ENCODE measurements around the gene TCEA3.

TCEA3 gene

DNA sequence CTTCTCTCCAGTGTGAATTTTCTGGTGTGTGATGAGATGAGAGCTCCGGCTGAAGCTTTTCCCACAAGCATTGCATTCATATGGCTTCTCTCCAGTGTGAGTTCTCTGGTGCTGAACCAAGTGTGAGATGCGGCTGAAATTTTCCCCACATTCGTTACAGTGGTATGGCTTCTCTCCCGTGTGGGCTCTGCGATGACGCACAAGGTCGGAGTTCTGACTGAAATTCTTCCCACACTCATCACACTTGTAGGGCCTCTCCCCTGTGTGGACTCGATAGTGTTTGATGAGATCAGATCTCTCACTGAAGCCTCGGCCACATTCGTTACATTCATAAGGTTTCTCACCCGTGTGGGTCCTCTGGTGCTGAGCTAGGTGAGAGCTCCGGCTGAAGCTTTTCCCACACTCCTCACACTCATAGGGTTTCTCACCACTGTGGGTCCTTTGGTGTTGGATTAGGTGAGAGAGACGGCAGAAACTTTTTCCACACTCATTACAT, 62.3 kb downstream of the TCEA3 start:
- no peak for DNase-seq

DNA sequence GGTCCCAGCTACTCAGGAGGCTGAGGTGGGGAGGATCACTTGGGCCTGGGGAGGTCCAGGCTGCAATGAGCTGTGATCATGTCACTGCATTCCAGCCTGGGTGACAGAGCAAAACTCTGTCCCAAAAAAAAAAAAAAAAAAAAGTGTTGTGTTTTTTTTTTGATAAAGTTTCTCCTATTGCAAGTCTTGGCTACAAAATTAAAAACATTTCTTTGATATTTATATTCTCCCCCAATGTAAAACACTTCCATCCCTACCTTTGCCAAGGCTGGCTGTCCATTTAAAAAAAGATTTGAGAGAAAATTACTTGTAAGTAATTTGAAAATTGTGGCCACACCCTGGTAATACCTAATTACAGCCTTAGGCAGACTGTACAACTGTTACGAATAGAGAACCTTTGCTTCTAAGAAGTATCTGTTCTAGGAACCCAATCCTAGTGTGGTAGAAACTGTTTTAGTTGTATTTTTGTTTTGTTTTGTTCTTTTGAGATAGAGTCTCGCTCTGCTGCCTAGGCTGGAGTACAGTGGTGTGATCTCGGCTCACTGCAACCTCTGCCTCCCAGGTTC, 66.2 kb downstream of the TCEA3 start:
- DNase-seq, result no peak

DNA sequence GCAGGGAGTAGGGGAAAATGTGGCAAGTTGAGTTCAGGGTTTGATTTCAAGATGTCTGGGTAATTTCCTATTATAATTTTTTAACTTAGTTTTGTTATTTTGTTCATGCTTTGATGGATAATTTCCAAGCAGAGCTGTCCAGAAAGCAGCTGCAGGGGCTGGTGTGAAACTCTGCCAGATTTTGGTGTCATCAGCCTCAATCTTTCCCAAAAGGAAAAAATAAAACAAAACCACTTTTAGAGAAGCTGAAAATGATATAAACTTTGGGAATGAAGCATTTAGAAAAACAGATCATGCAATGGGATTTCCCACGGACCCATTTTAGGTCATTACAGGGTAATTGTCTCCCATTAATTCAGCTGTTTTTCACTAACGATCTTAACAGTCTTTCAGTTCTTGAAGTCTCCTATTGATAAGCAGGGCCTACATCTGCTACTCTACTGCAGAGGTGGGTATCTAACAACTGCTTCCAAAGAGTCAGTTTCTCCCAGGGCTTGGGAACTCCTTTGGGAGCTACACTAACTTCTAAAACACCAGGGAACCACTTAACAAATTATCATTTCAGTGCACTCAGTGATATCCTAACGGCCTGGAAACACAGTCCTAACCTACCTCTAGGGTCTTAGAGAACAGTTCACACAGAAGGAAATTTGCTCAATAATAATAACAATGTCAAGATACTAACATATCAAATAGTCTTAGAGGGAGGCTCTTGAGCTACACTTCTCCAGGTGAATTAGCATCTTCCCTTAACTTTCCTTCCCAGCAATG, 67.2 kb downstream of the TCEA3 start:
- DNase-seq, result no peak

DNA sequence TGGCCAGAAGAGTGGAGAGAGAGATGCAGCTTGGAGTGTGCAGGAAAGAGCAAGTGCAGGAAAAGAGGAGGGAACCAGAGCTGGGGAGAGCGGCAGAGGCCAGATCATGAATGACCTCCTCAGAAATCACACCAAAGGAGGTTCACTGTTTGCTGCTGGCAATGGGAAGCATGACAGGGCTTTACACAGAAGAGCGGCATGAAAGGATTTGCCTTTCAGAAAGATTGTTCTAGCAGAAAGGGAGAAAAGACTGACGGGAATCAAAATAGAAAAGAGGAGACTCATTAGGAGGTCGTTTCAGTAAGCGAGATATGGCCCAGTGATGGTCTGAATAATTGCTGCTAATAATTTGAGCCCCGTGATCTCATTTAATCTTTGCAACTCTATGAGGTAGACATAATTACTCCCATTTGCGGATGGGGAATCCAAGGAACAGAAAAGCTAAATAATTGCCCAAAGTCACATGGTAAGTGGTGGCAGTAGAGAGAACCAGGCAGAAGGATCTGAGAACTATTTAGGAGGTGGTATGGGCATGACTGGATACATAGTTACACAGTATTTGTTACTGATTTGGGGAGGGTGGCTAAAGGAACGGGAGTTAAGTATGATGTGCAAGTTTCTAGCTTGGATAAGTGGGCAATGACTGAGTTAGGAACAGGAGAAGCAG, 67.9 kb downstream of the TCEA3 start:
- no peak for DNase-seq

DNA sequence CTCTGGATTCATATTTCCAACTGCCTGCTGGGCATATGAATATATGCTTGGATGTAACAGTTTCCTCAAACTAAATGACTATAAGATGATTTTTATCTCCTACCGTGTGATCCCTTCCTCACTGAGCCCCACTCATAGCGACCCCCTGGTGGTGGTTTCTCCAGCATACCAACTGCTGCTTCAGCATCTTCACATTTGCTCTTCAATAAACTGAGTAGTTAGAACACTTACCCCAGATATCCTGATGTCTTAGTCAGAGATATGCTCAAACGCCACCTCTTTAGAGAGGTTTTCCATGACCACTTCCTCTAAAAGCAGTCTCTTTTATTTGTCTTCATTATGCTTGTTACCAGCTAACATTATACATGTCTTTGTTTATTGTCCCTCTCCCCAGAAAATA, 70.3 kb downstream of the TCEA3 start:
- no peak for DNase-seq

DNA sequence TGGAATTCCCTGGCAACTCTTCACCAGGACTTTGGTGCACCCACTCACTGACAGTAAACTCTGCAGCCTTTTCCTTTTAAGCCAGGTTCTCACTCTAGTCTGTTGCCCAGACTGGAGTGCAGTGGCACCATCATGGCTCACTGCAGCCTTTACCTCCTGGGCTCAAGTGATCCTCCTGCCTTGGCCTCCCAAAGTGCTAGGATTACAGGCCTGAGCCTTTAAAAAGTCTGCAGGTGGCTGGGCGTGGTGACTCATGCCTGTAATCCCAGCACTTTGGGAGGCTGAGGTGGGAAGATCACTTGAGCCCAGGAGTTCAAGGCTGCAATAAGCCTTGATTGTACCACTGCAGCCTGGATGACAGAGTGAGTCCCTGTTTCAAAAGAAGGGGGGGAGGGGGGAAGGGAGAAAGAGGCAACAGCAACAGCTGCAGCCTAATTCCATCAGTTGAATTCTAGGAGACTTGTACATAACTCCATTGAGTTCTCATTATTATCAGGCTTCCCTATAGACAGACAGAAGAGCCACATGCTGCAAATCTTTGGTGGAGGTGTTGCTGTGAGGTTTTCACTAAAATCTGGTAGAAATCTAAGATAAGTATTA, 72.4 kb downstream of the TCEA3 start:
- no peak for DNase-seq

DNA sequence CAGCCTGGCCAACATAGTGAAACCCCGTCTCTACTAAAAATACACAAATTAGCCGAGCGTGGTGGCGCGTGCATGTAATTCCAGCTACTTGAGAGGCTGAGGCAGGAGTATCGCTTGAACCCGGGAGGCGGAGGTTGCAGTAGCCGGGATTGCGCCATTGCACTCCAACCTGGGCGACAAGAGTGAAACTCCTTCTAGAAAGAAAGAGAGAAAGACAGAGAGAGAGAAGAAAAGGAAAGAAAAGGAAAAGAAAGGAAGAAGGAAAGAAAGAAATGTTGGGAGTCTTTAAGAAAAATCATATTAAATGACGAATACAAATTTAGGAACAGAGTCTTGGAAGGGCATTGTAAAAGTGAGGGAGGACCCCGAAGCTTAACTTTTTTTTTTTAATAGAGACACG, 78.6 kb downstream of the TCEA3 start:
- no peak for DNase-seq

DNA sequence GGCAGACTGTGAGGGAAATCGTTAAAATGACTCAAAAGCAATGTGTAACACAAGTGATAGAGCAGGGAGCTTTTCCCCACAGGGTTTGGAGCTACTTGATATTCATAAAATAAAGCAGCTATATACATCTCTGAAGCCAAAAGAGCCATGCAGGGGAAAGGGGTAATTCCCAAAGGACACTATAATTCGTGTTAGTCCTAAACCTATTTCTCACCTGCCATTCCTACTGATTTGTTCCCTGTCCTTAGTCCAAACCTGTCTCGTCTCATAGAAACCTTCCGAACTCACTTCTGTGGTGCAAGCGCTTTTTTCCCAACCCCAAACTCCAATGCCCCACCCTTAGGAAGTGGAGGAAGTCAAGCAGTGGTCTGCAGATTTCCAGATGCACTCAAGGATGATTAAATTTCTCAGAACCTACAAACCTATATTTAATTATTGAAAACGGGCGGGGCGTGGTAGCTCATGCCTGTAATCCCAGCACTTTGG, 79.5 kb downstream of the TCEA3 start:
- DNase-seq, result no peak

DNA sequence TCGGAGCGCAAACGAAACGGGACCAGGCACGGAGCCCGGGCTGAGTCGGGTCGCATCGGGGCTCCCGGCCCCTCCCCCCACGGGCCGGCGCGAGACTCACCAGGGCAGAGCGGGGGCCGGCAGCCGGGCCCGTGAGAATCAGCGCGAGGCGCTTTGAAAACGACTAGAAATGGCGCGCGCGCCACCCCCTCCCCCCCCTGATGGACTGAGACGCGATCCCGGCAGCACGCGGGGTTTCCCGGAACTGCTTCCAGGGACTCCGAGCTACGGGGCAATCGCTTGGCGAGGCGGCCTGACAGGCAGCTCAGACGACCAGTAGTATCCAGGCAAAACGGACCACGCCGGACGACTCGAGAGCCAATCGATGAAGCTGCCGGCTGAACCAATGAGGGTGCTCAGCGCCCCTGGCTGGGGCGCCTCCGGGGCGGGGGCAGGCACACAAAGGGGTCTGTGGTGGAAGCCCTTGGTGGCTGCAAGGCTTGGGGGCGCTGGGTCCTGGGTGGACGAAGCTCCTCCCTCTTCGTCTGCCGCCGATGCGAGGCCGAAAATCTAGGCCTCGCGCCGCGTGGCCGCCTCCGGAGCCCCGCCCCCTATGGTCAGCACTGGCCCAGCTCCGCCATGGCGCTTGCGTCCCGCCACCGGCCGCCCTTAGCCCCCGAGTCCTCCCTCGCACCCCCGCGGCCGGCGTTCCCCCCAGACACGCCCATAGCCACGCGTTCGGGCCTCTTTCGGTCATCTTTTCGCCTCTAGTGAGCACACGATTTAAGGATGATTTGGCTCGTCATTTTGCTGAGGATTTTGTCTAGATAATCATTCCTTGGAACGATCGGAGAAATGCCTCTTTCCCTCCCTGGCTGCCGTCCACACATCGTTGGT, 80.2 kb downstream of the TCEA3 start, which contains the start of gene HNRNPR:
TSS of gene HNRNPR (minus strand) at position 174 of the 876 bp plus-strand sequence. CDS start 3,276 bp downstream, outside the sequence.
- peak; percentile 99 for DNase-seq

DNA sequence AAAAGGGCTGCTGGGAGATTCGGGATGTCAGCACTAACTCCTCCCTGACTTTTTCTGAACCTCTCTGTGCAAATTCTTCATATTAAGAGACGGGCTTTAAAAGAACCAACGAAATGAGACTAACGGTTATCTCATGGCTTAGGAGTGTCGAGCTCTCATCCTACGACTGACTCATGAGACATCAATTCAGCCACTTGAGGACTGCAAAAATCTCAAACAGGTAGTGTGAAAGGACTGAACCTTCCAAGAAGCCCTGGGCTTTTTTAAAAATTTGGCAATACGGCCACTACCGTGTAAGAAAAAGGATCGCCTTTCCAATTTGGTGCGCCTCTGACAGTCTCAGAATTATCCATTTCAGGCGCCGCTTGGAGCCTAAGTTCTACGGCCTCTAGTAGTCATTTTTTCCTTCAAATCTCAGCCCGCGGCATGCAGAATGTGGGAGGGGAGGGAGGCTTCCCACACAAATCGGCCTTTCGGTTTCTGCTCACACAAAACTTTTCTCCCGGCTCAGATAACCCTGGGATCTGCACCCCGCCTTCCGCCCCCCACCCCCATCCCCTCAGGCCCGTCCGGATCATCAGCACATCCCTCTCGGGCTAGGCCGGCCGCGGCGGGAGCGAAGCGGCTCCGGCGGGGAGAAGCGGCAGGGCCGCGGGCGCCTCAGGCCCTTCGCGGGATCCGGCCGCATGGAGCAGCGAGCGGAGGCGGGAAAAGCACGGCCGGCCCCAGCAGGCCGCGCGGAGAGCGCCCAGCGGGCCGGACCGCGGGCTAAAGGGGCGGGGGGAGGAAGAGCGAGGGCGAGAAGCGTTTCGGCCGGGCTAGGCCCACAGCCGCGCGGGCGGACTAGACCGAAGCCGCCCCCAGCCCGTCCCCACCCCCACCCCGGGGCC, 81.1 kb downstream of the TCEA3 start:
- DNase-seq, result peak; percentile 28

DNA sequence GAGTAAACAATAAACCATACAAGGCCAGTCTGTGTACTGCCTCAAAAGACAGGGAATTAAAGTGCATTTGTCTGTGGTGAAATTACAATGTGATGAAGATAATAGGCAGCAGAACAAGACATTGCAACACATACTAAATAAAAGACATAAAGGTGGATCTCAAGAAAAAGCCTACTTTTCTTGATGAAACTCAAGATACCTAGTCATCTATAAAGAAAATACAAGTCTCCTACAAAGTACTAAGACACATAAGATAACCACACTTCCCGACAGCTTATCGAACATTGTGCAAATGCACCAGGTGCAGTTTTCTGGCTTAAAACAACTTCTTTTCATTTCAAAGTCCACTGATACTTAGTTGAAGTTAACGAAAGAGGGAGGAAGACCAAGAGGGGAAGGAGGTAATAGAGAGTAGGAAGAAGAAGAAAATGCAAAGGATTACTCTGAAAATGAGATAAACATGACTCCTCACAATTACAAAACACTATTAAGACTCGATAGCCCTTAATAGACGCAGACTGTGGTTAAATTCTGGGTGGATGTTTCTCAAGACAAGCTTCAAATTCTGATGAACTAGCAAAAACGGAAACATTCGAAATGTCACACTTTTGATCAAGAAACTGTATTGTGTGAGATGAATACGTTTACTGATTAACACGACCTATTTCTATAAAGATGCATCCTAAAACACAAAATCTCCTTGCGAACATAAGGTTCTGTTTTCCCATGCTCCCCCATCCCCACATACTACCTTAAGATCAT, 82.4 kb downstream of the TCEA3 start:
- DNase-seq, result peak; percentile 15

DNA sequence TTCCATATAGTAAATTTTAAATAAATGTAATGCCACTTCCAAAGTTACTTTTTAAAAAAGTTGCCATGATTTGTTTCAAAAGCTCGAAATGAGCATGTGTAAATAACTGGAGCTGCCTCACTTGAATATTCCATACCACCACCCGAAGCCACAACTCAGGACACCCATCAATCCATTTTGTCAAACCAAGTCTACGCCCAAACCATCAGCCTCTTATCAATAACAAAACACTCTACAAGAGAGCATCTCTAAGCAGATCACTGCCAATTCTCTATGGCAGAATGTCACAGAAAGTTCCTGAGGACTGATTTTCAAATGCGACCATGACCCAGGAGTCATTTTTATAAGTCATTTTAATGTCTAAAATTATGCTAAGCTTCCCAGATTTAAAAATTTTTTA, 84.9 kb downstream of the TCEA3 start:
- DNase-seq, result no peak

DNA sequence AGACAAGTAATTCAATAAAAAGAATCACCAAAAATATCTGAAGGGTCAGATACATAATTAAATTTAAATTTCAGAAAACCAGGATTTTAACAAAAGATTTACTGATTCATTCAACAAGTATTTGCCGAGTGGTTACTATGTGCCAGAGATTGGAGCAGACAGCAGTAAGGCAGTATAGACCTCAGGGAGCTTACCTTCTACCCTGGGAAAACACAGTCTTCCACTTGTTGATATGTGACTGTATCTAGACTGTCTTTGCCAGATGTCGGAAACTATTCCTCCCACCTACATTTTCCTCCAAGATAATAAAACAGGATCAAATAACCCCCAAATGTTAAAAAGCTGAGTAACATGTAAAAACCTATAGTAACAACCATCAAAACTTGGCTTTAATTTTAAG, 86.7 kb downstream of the TCEA3 start:
- DNase-seq, result no peak

DNA sequence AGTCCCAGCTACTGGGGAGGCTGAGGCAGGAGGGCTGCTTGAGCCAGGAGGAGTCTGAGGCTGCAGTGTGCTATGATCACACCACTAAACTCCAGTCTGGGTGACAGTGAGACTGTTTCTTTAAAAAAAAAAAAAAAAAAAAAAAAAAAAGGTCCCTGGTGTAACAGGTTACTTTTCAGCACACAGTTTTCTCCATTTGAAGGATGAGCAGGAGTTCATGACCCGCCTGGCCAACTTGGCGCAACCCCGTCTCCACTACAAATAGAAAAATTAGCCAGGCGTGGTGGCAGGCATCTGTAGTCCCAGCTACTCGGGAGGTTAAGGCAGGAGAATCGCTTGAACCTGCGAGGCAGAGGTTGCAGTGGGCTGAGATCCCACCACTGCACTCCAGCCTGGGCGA, 92.8 kb downstream of the TCEA3 start:
- no peak for DNase-seq

Data from CD4-positive, alpha-beta T cell treated with Interleukin-10 for 1 hour (primary cell).